GM06990 (cell line): ENCODE measurements around the gene VTN.

Experiments
- DNase-seq: peaks from one replicate; pipeline ENCODE4 v3.0.0-alpha.2; 2011; ENCODE audit not compliant: insufficient read length; ENCODE audit errors: extremely low read depth
- H3K27me3 ChIP-seq: replicated peaks from 2 replicates; pipeline ENCODE4 v1.6.0; 2011; ENCODE audit warnings: low read length; ENCODE audit not compliant: control insufficient read depth, insufficient read depth
- H3K36me3 ChIP-seq: 2 replicates; pipeline ENCODE4 v1.5.1; 2011; ENCODE audit warnings: low read length; ENCODE audit not compliant: control insufficient read depth, insufficient read depth
- H3K4me3 ChIP-seq: replicated peaks from 2 replicates; pipeline ENCODE4 v1.5.1; 2011; ENCODE audit warnings: low read depth, mild to moderate bottlenecking, control low read depth, low read length
- CTCF ChIP-seq: IDR thresholded peaks from 2 replicates; pipeline ENCODE4 v1.5.1; 2011; ENCODE audit warnings: low read length, control low read depth, mild to moderate bottlenecking, inconsistent platforms; ENCODE audit not compliant: insufficient read depth, poor library complexity, severe bottlenecking

The VTN gene

GRCh38 chr17:28397687-28398279, 27.7 kb upstream of the VTN start:
- DNase-seq: no peak
- peaks cover 21% of the 10 kb centered on the region for H3K36me3 ChIP-seq
- H3K4me3 ChIP-seq: no peak overlapping the region
- no peak for TF ChIP-seq CTCF
- H3K27me3 ChIP-seq: no peaks in the 10 kb centered on the region

- Histone ChIP-seq H3K27me3 (no peaks in the 10 kb centered on the region), H3K36me3 (peaks cover 22% of the 10 kb centered on the region), H3K4me3 (no peak overlapping the region)
- DNase-seq: no peak
- no peak for TF ChIP-seq CTCF
Measured at GRCh38 chr17:28397275-28397674, 27.2 kb upstream of the VTN start.

GRCh38 chr17:28396635-28397239, 26.6 kb upstream of the VTN start:
- H3K36me3 ChIP-seq: peaks cover 22% of the 10 kb centered on the region
- H3K27me3 ChIP-seq: no peaks in the 10 kb centered on the region
- TF ChIP-seq CTCF: no peak
- no peak overlapping the region for H3K4me3 ChIP-seq
- no peak for DNase-seq

- Histone ChIP-seq H3K27me3 (no peaks in the 10 kb centered on the region), H3K36me3 (peaks cover 22% of the 10 kb centered on the region), H3K4me3 (no peak overlapping the region)
- no peak for TF ChIP-seq CTCF
- DNase-seq: no peak
Measured at GRCh38 chr17:28395968-28396367, 25.9 kb upstream of the VTN start.

- DNase-seq: no peak
- Histone ChIP-seq H3K4me3 (no peak overlapping the region), H3K36me3 (peaks cover 25% of the 10 kb centered on the region), H3K27me3 (no peaks in the 10 kb centered on the region)
- no peak for TF ChIP-seq CTCF
Measured at GRCh38 chr17:28395426-28395825, 25.3 kb upstream of the VTN start.
